ENCODE results near the gene FKBP3.
"Not testable (repeated sequence)": the region's sequence is repeated elsewhere in the genome, so short reads cannot be mapped to it uniquely, and the experiment has no call there.

- not testable (repeated sequence) for TF ChIP-seq CTCF, POLR2A (IDR thresholded peaks at IDR 0.05)
Observed at GRCh38 chr14:45080416-45080968, 53.8 kb downstream of the FKBP3 start.
